ENCODE data around the gene SAMD14. TPM values are rescaled to one million over a fixed set of nuclear protein-coding genes. Genes with fewer than 3 reads are reported as not detected.

SAMD14 gene
- total RNA-seq: 10 to 100 TPM in 1 of 9 donors, 1 to 10 TPM in 8; 1.3 to 12.6 (median 3.7) TPM
- 10 to 100 TPM in 1 of 3 donors, 1 to 10 TPM in 2; 1.1 to 11.0 (median 3.0) TPM for polyA plus RNA-seq
- long read RNA-seq, donor 1: 0 reads
- long read RNA-seq, donor 2: 0 reads
- long read RNA-seq, donor 3, partial matches to known transcripts: 0 of 1 reads
- long read RNA-seq, donor 3, other reads (novel, unspliced or antisense): 0 of 1 reads
- long read RNA-seq, donor 4: 0 reads
- long read RNA-seq, donor 5, full-length matches to known transcripts: 4 of 11 reads
- long read RNA-seq, donor 5, partial matches to known transcripts: 5 of 11 reads
- long read RNA-seq, donor 5, other reads (novel, unspliced or antisense): 2 of 11 reads
- long read RNA-seq, donor 6, partial matches to known transcripts: 0 of 2 reads
- long read RNA-seq, donor 6, other reads (novel, unspliced or antisense): 1 of 2 reads
- long read RNA-seq, donor 7, partial matches to known transcripts: 0 of 1 reads
- long read RNA-seq, donor 7, other reads (novel, unspliced or antisense): 0 of 1 reads
- long read RNA-seq, donor 8: 0 reads
- long read RNA-seq, donor 9, partial matches to known transcripts: 7 of 7 reads
- long read RNA-seq, donor 9, other reads (novel, unspliced or antisense): 0 of 7 reads
- long read RNA-seq, donor 10, full-length matches to known transcripts: 2 of 2 reads
- long read RNA-seq, donor 10, partial matches to known transcripts: 0 of 2 reads
- long read RNA-seq, donor 10, other reads (novel, unspliced or antisense): 0 of 2 reads

DNA sequence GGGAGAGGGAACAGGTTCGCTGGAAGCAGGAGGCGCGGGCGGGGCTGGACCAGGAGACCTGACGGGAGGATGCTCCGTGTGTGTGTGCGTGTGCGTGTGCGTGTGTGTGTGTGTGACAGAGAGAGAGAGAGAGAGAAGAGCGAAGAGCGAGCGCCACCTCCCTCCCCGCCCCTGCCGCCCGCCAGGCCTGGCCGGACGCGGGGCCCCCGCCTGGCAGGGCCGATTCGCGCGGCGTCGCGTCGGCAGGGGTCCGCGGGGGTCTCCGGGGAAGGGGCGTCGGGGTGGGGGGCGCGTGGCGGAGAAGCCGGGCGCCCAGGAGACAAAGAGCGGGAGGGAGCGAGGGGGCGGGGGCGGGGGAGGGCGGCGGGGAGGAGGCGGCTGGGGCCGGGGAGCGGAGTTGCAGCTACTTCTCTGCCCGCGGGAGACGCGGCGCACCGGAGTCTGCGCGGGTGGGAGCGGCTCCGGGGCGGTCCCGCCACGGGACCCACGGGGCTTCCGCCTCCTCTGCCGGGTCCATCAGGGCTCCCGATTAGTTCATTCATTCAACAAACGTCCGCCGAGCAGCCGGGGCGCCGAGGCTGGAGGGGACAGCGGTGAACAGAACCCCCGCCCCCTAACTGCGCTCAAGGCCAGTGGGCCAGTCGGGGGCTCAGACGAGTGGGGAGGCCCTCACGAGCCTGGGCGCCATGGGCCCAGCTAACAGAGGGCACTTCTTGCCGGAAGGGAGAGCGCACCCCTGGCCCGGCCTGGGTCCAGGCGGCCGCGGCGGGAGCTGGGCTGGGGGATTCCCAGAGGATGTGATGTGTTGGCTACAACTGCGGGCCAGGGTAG, at the start of gene SAMD14:
Gene SAMD14, minus strand, starts transcription at position 433 of the 831 bp plus-strand sequence. CDS start 5,201 bp downstream, outside the sequence.
- H3K9me3 ChIP-seq (replicated peaks in 1 of 3): no peaks in the 10 kb centered on the region
- 1 to 6% (median 3%) methylated on average over 13 to 84 of the region's 84 CpGs for WGBS, 4 donors
- H3K4me3 ChIP-seq: peak within 1 kb of the TSS in 2 of 4 donors; percentile 18 to 68
- peaks cover 0 to 10% of the 10 kb centered on the region in 2 donors for H3K36me3 ChIP-seq (replicated peaks in 1 of 2)
- no peak for TF ChIP-seq POLR2A (IDR thresholded peaks at IDR 0.05)
- TF ChIP-seq, protein P1, sequence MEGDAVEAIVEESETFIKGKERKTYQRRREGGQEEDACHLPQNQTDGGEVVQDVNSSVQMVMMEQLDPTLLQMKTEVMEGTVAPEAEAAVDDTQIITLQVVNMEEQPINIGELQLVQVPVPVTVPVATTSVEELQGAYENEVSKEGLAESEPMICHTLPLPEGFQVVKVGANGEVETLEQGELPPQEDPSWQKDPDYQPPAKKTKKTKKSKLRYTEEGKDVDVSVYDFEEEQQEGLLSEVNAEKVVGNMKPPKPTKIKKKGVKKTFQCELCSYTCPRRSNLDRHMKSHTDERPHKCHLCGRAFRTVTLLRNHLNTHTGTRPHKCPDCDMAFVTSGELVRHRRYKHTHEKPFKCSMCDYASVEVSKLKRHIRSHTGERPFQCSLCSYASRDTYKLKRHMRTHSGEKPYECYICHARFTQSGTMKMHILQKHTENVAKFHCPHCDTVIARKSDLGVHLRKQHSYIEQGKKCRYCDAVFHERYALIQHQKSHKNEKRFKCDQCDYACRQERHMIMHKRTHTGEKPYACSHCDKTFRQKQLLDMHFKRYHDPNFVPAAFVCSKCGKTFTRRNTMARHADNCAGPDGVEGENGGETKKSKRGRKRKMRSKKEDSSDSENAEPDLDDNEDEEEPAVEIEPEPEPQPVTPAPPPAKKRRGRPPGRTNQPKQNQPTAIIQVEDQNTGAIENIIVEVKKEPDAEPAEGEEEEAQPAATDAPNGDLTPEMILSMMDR (IDR thresholded peaks at IDR 0.05): no peak
- peak within 1 kb of the TSS in 2 of 5 donors; percentile 2 to 52 for H3K27ac ChIP-seq
- peak in 3 of 7 donors; percentile 33 to 48 (median 44) for DNase-seq
- no peaks in the 10 kb centered on the region for H3K27me3 ChIP-seq
- H3K4me1 ChIP-seq (replicated peaks in 1 of 2): peaks cover 24 to 25% of the 10 kb centered on the region in 2 donors
- intact Hi-C loops (cut with DNase I): no loop called here

DNA sequence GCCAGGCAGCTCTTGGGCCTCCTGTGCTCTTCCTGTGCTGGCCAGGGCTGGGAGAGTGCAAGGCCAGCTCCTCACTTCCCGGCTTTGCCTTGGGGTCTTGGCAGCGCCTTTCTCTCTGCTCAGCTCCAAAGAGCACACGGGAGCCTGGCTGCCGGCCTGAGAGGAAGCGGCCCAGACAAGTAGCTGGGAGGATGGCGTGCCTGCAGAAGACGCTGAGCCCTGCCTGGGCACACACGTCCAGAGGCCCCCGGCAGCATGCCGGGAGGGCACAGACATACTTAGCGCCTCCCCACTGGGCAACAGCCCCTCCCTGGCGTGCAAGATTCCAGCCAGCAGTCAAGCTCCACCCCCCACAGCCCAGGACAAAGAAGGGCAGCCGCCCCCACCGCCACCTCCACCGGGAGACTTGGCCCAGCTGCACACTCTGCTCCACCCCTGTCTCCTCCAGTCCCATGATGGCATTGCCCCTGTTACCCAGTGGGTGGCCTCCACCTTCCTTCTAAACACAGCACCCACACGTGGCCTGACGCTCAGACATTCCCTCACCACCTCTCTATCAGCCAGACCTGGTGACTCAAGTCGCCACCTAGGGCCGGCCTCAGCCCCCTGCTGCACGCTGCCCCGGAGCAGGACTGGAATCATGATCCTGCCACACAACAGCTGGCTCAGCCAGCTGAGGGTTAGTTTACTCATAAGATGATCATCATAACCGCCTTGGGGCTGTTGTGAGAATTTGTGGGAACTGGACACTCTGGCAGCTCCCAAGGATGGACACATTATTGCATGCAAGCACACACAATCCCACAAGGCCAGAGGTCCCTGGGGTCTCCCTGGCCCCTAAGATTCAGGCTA, 48.2 kb upstream of the SAMD14 start:
- Histone ChIP-seq H3K27me3 (no peaks in the 10 kb centered on the region), H3K9me3 (replicated peaks in 1 of 3) (no peaks in the 10 kb centered on the region), H3K36me3 (replicated peaks in 1 of 2) (no peaks in the 10 kb centered on the region), H3K4me3 (peak overlapping the region in 1 of 4 donors; percentile 25), H3K27ac (peak overlapping the region in 3 of 5 donors; percentile 4 to 66 (median 60)), H3K4me1 (replicated peaks in 1 of 2) (peaks cover 12 to 15% of the 10 kb centered on the region in 2 donors)
- 4 to 13% (median 7%) methylated on average over 7 to 22 of the region's 22 CpGs for WGBS, 4 donors
- TF ChIP-seq POLR2A (IDR thresholded peaks at IDR 0.05): no peak
- TF ChIP-seq, protein P1 (IDR thresholded peaks at IDR 0.05): peak; percentile 20 to 55 (median 38)
- intact Hi-C loops (cut with DNase I): no loop called here
- DNase-seq: peak; percentile 55 to 84 (median 81)

DNA sequence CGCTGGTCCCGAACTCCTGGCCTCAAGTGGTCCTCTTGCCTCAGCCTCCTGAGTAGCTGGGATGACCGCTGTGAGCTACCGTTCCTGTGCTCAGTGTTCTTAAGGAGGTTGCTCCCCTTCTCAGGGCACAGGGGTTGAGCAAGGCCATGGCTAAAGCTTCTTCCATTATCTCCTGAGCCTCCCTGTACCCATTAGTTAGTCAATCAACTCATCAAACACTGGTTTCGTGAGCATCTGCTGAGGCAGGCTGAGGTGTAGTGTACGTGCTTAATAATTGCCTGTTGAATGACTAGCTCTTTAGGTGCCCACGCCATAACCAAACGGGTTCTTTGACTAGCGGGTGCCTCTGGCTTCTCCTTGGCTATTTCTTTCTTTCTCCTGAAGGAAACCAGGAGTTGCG, 47.5 kb upstream of the SAMD14 start:
- Histone ChIP-seq H3K4me3 (no peak overlapping the region), H3K36me3 (replicated peaks in 1 of 2) (no peaks in the 10 kb centered on the region), H3K9me3 (replicated peaks in 1 of 3) (no peaks in the 10 kb centered on the region), H3K27me3 (no peaks in the 10 kb centered on the region), H3K4me1 (replicated peaks in 1 of 2) (peaks cover 12 to 15% of the 10 kb centered on the region in 2 donors), H3K27ac (peak overlapping the region in 3 of 5 donors; percentile 4 to 66 (median 60))
- 84 to 92% (median 90%) methylated on average over 8 to 10 of the region's 10 CpGs for WGBS, 4 donors
- TF ChIP-seq, protein P1 (IDR thresholded peaks at IDR 0.05): no peak
- no peak for TF ChIP-seq POLR2A (IDR thresholded peaks at IDR 0.05)
- intact Hi-C loops (cut with DNase I): no loop called here
- DNase-seq: no peak
